GM23338 (cell line): ENCODE data around the gene TMEM119. TPM values are rescaled to one million over a fixed set of nuclear protein-coding genes. Genes with fewer than 3 reads are reported as not detected.

Experiments
- CREB1 ChIP-seq: fragments of 250-450 bp; sonication (Bioruptor Pico); IDR thresholded peaks from 2 replicates; pipeline ENCODE4 v1.5.0; 2020; ENCODE audit warnings: low read depth, mild to moderate bottlenecking, moderate library complexity
- CTCF ChIP-seq, 2 experiments: fragments of 200-600 bp in 1 of 2; sonication (generic) in 1 of 2; conservative IDR thresholded peaks; 2 replicates each; pipeline versions ENCODE4 v1.5.1 to v1.6.1; 2016 to 2017; ENCODE audit warnings: antibody characterized with exemption in 2 of 2, low read depth in 2 of 2, mild to moderate bottlenecking in 2 of 2, moderate library complexity in 1 of 2
- ETS1 ChIP-seq: IDR thresholded peaks from 2 replicates; pipeline ENCODE4 v1.6.1; 2016; ENCODE audit warnings: antibody characterized with exemption
- EZH2phosphoT487 ChIP-seq: fragments of 200-600 bp; sonication (generic); IDR thresholded peaks from one replicate; pipeline ENCODE4 v1.8.1; 2018; ENCODE audit warnings: antibody characterized with exemption; ENCODE audit not compliant: unreplicated experiment
- JUNB ChIP-seq: IDR thresholded peaks from one replicate; pipeline ENCODE4 v1.6.1; 2016; ENCODE audit warnings: antibody characterized with exemption; ENCODE audit not compliant: unreplicated experiment
- POLR2AphosphoS5 ChIP-seq: IDR thresholded peaks from 2 replicates; pipeline ENCODE4 v1.6.1; 2016; ENCODE audit warnings: antibody characterized with exemption, low read depth
- REST ChIP-seq: IDR thresholded peaks from one replicate; pipeline ENCODE4 v1.6.1; 2018; ENCODE audit warnings: antibody characterized with exemption; ENCODE audit not compliant: unreplicated experiment
- STAT1 ChIP-seq: IDR thresholded peaks from one replicate; pipeline ENCODE4 v1.6.1; 2016; ENCODE audit warnings: antibody characterized with exemption; ENCODE audit not compliant: unreplicated experiment
- ZNF114 ChIP-seq: fragments of 250-450 bp; sonication (Bioruptor Pico); IDR thresholded peaks from 2 replicates; pipeline ENCODE4 v1.5.0; 2020; ENCODE audit warnings: mild to moderate bottlenecking, moderate library complexity
- ZNF331 ChIP-seq: fragments of 250-450 bp; sonication (Bioruptor Pico); IDR thresholded peaks from 2 replicates; pipeline ENCODE4 v1.5.0; 2020; ENCODE audit warnings: low read depth, mild to moderate bottlenecking, moderate library complexity
- ZNF462 ChIP-seq: fragments of 250-450 bp; sonication (Bioruptor Pico); IDR thresholded peaks from 2 replicates; pipeline ENCODE4 v1.5.0; 2020; ENCODE audit warnings: mild to moderate bottlenecking, moderate library complexity
- polyA plus RNA-seq: library from polyadenylated mRNA; unstranded; fragments of >200 nt; fragmentation: Nextera tagmentation; extraction: Ambion mirVana; gene quantifications from 2 replicates; pipeline ENCODE4 v1.2.1, GENCODE V29; 2016
- total RNA-seq: library from RNA; depleted of rRNA; stranded (reverse); fragments of >200 nt; shearing (Covaris generic); gene quantifications from 2 replicates; pipeline ENCODE4 v1.2.3, GENCODE V29; 2014

Gene TMEM119
- total and polyA plus RNA-seq, 2 experiments from 2014 or later: 0.06 to 0.07 TPM

- TF ChIP-seq ZNF462 (CRISPR knock-in tag) (no peak), CREB1 (CRISPR knock-in tag) (no peak), POLR2AphosphoS5 (no peak), ETS1 (no peak), EZH2phosphoT487 (no peak), STAT1 (no peak), ZNF114 (no peak), JUNB (no peak), ZNF331 (CRISPR knock-in tag) (no peak), CTCF (conservative IDR thresholded peaks at IDR 0.05; ENCODE audit: low read depth in 2 of 2) (no peak), REST (no peak)
Observed at GRCh38 chr12:108613548-108613947, 15.7 kb upstream of the TMEM119 start (continued).
